BE2C (cell line): ENCODE data around the gene TSPAN5.

Experiments
- DNase-seq: peaks from one replicate; pipeline ENCODE4 v3.0.0-alpha.2; 2020
- H3K27me3 ChIP-seq: fragments of 250-450 bp; sonication (Bioruptor Pico); 2 replicates; pipeline ENCODE4 v1.5.1; 2020; ENCODE audit warnings: mild to moderate bottlenecking
- H3K36me3 ChIP-seq: fragments of 250-450 bp; sonication (Bioruptor Pico); 2 replicates; pipeline ENCODE4 v1.5.1; 2020; ENCODE audit warnings: mild to moderate bottlenecking
- H3K4me1 ChIP-seq: fragments of 250-450 bp; sonication (Bioruptor Pico); 2 replicates; pipeline ENCODE4 v1.5.1; 2020
- H3K4me3 ChIP-seq: 2 replicates; pipeline ENCODE4 v1.5.1; 2011; ENCODE audit warnings: low read depth, low read length
- H3K9me3 ChIP-seq: fragments of 250-450 bp; sonication (Bioruptor Pico); 2 replicates; pipeline ENCODE4 v1.5.1; 2020
- CTCF ChIP-seq: IDR thresholded peaks from 2 replicates; pipeline ENCODE4 v1.5.1; 2012; ENCODE audit warnings: mild to moderate bottlenecking, low read depth, low read length

TSPAN5 gene

GRCh38 chr4:98692411-98692810 is 34.0 kb upstream of the TSPAN5 start:
- no peak for DNase-seq
- TF ChIP-seq CTCF: no peak
- no peaks in the 10 kb centered on the region for H3K36me3 ChIP-seq

DNA sequence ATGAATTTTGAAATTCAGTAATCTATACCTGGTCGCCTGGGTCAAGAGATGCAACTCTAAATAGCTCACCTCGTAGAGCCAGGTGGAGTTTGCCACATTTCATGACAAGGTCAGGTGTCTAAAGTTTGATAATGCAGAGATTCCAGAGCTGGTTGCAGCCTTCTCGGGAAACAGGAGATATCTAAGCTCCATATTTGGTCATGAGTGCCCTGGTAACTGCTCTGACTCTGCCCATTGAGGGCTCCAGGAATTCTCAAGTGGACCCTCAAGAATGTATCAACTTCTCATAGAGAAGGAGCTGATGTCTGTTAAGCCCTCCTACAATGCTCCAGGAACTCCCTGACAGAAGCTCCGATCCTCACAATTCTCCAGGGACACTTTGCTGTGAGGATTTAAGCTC is 33.2 kb upstream of the TSPAN5 start:
- DNase-seq: no peak
- H3K4me1 ChIP-seq: no peaks in the 10 kb centered on the region
- 0 out of 2 replicates have a peak, but pooled peaks cover 2% of the 10 kb centered on the region for H3K27me3 ChIP-seq
- H3K36me3 ChIP-seq: no peaks in the 10 kb centered on the region
- H3K4me3 ChIP-seq: no peak overlapping the region
- TF ChIP-seq CTCF: no peak
- no peaks in the 10 kb centered on the region for H3K9me3 ChIP-seq

More at GRCh38 chr4:98692411-98692810, 34.0 kb upstream of the TSPAN5 start:
- Histone ChIP-seq H3K4me1 (no peaks in the 10 kb centered on the region), H3K4me3 (no peak overlapping the region), H3K9me3 (no peaks in the 10 kb centered on the region), H3K27me3 (0 out of 2 replicates have a peak, but pooled peaks cover 2% of the 10 kb centered on the region)

DNA sequence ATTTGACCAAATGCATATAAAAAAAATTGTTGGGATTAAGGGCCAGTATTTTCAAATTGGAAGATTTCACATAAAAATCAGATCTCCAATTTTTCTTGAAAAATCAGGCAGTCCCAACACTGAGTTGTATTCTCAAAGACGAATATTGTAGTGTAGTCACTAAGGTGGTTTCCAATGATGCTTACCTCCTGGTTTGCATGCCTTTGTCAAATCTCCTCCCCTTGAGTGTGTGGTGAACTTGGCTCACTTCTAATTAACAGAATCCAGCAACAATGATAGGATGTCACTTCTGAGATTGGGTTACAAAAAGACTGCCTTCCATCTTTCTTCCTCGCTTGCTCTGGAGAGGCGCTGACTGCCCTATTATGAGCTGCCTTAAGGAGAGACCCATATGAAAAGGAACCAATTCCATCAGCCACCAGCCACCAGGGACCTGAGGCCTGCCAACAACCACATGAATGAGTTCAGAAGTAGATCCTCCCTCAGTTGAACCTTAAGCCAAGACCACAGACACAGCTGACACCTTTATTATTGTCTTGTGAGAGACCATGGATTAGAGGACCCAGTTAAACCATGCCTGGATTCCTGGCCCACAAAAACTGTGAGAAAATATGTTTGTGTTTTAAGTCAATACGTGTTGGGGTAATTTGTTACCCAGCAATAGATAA is 31.2 kb upstream of the TSPAN5 start:
- DNase-seq: no peak
- Histone ChIP-seq H3K36me3 (no peaks in the 10 kb centered on the region), H3K4me1 (no peaks in the 10 kb centered on the region), H3K4me3 (no peak overlapping the region), H3K9me3 (no peaks in the 10 kb centered on the region), H3K27me3 (0 out of 2 replicates have a peak, but pooled peaks cover 2% of the 10 kb centered on the region)
- TF ChIP-seq CTCF: no peak

DNA sequence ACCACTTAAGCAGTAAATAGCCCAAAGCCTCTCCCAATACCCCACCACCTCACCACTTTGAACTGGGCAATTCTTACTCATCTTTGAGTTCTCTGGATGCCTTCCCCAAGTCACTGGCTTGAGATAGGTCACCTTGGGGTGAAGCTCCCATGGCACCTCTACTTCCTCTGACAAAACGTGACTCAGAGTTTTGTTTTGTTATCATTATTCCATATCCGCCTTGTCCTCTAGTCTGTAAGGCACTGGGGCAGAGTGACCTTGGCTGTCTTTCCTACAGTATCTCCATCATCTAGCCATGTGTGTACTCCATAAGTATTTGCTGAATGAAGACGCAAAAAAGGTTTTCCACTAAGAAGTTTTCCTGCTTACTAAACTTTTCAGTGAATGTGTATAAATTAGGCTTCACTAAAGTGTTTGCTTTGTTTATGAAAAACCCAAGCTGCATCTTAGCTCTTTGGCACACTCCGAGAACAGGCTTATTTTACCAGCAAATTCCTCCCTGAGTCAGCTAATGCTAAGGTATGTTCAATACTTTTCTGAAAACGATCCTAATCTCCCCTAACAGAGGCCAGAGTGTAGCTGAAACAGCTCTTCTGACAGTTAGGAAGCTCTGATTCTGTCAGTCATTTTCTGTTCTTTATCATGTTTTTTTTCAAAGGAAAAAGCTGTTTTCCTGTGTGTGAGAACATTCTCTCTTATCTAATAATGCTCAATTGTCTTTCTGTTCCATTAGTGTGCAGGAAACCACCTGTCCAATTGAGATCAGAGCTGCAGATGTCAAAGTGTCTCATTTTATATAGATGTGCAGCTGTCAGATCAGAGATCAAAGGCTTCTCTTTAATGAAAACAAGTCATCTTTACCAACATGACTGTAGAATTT is 30.2 kb upstream of the TSPAN5 start:
- H3K4me1 ChIP-seq: no peaks in the 10 kb centered on the region
- H3K36me3 ChIP-seq: no peaks in the 10 kb centered on the region
- no peak for DNase-seq
- no peaks in the 10 kb centered on the region for H3K9me3 ChIP-seq
- TF ChIP-seq CTCF: no peak
- H3K27me3 ChIP-seq: 0 out of 2 replicates have a peak, but pooled peaks cover 2% of the 10 kb centered on the region
- no peak overlapping the region for H3K4me3 ChIP-seq

DNA sequence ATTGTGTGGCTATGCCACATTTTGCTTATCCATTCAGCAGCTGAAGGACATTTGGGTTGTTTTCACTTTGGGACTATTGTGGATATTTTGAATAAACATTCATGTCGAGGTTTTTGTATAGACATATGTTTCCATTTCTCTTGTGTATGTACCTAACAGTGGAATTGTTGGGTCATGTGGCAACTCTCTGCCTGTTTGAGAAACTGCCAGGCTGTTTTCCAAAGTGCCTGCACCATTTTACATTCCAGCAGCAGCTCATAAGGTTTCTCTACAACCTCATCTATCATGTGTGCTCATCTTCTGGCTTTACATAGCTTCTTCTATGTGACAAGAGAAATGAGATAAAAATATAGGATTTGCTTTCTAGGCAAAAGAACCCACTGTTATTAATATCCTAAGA is 29.5 kb upstream of the TSPAN5 start:
- no peaks in the 10 kb centered on the region for H3K36me3 ChIP-seq
- DNase-seq: no peak

More for the DNA sequence above, 29.5 kb upstream of the TSPAN5 start:
- H3K4me1 ChIP-seq: no peaks in the 10 kb centered on the region
- no peak for TF ChIP-seq CTCF
- H3K4me3 ChIP-seq: no peak overlapping the region
- H3K9me3 ChIP-seq: no peaks in the 10 kb centered on the region
- 0 out of 2 replicates have a peak, but pooled peaks cover 2% of the 10 kb centered on the region for H3K27me3 ChIP-seq
